PC-9 (cell line): ENCODE results near the gene CDC5L. TPM values are rescaled to one million over a fixed set of nuclear protein-coding genes. Genes with fewer than 3 reads are reported as not detected.

Source experiments
- BruUV-seq: library from RNA; stranded (reverse); fragments of 400-500 nt; replicated peaks from 2 replicates; lab custom pipeline; 2021; lab: Mats Ljungman, UMichigan
- CTCF ChIA-PET: fragments of 300-600 bp; sonication (Branson Sonifier 250); formaldehyde crosslinking; loops from one replicate; lab custom pipeline; 2022; ENCODE audit warnings: antibody characterized with exemption; lab: Charles Lee
- POLR2A ChIA-PET: fragments of 300-600 bp; sonication (Branson Sonifier 250); formaldehyde crosslinking; loops from one replicate; lab custom pipeline; 2022; ENCODE audit warnings: antibody characterized with exemption; ENCODE audit not compliant: unreplicated experiment; lab: Charles Lee
- DNase-seq, 2 experiments: peaks; one replicate each; pipeline versions ENCODE4 v3.0.0 to v3.0.0-alpha.2; 2015 to 2022; ENCODE audit warnings: mixed read lengths in 1 of 2
- H2AFZ ChIP-seq: fragments of 200-600 bp; sonication (generic); 2 replicates; pipeline ENCODE4 v1.8.1; 2017; ENCODE audit warnings: antibody characterized with exemption
- H3F3A ChIP-seq: fragments of 200-600 bp; sonication (generic); 2 replicates; pipeline ENCODE4 v1.8.1; 2017; ENCODE audit warnings: antibody characterized with exemption, mild to moderate bottlenecking, low read depth; ENCODE audit not compliant: insufficient read depth
- H3K27ac ChIP-seq: fragments of 200-600 bp; sonication (generic); 2 replicates; pipeline ENCODE4 v1.6.1; 2016; ENCODE audit warnings: mixed run types
- H3K27me3 ChIP-seq: fragments of 200-600 bp; sonication (generic); 2 replicates; pipeline ENCODE4 v1.6.1; 2016; ENCODE audit warnings: low read depth, mixed run types; ENCODE audit not compliant: insufficient read depth
- H3K36me3 ChIP-seq: fragments of 200-600 bp; sonication (generic); 2 replicates; pipeline ENCODE4 v1.6.1; 2016; ENCODE audit warnings: low read depth, mixed run types
- H3K4me1 ChIP-seq: fragments of 200-600 bp; sonication (generic); replicated peaks from 2 replicates; pipeline ENCODE4 v1.6.1; 2016; ENCODE audit warnings: mixed run types; ENCODE audit not compliant: insufficient read depth
- H3K4me2 ChIP-seq: fragments of 200-600 bp; sonication (generic); 2 replicates; pipeline ENCODE4 v1.6.1; 2017; ENCODE audit warnings: mixed run types
- H3K4me3 ChIP-seq: fragments of 200-600 bp; sonication (generic); 2 replicates; pipeline ENCODE4 v1.6.1; 2016; ENCODE audit warnings: mixed run types
- H3K79me2 ChIP-seq: fragments of 200-600 bp; sonication (generic); 2 replicates; pipeline ENCODE4 v1.6.1; 2017; ENCODE audit warnings: low read depth, mixed run types
- H3K9me2 ChIP-seq: fragments of 200-600 bp; sonication (generic); 2 replicates; pipeline ENCODE4 v1.8.1; 2017; ENCODE audit warnings: mild to moderate bottlenecking; ENCODE audit not compliant: insufficient read depth
- H3K9me3 ChIP-seq: fragments of 200-600 bp; sonication (generic); 2 replicates; pipeline ENCODE4 v1.8.1; 2016; ENCODE audit warnings: low read depth; ENCODE audit not compliant: insufficient read depth
- H4K20me1 ChIP-seq: fragments of 200-600 bp; sonication (generic); 2 replicates; pipeline ENCODE4 v1.8.1; 2017; ENCODE audit not compliant: insufficient read depth
- CTCF ChIP-seq: fragments of 200-600 bp; sonication (generic); conservative IDR thresholded peaks from 2 replicates; pipeline ENCODE4 v1.6.1; 2017; ENCODE audit warnings: mixed run types, antibody characterized with exemption, mild to moderate bottlenecking, moderate library complexity
- EZH2 ChIP-seq: fragments of 200-600 bp; sonication (generic); IDR thresholded peaks from 2 replicates; pipeline ENCODE4 v1.8.0; 2017; ENCODE audit warnings: antibody characterized with exemption, low read depth
- intact Hi-C: fragments of 100-400 bp; cut with micrococcal nuclease; formaldehyde crosslinking; loops from one replicate; pipeline ENCODE4 v1.10.0; 2022; ENCODE audit not compliant: unreplicated experiment
- total RNA-seq: library from RNA; stranded (reverse); gene quantifications from 2 replicates; pipeline ENCODE4 v1.2.3, GENCODE V29; 2021

Gene CDC5L
- total RNA-seq, 1 experiment from 2014 or later = 24.0 TPM

DNA sequence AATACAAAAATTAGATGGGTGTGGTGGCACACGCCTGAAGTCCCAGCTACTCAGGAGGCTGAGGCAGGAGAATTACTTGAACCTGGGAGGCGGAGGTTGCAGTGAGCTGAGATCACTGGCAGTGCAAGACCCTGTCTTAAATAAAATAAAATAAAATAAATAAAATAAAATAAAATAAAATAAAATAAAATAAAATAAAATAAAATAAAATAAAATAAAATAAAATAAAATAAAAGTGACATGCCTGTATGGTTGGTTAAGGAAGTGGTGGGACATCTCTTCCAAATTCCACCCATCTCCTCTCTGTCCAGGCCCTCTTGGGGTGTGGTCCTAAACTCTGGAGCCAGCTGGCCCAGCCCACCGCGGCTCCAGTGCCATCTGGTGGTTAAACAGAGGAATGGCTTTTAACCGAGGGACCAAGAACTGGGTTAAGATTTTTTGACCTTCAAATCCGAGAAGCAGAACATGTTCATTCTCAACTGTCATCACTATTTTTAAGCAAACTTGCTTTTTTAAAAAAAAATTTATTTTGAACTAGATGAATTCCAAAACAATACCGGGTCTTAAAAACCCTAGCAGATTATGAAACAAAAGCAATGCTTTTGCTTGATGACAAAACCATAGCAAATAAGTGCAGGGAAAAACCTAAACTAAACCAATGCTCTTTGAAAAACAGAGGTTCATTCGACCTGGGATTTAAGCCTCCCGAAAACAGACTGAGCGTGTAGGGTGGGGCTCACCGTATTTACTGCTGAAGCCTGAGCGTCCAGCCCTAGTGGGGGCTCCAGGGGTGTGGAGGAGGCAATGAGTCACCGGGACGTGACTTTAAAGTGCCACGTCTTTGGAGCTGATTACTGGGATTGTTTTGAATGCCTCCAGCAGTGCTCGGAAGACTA, 68.8 kb downstream of the CDC5L start:
- Histone ChIP-seq H3K4me2 (peak overlapping the region; percentile 77), H3K4me3 (peak overlapping the region; percentile 33; the same call in 1 of the 2 replicates), H3K4me1 (peaks cover 24% of the 10 kb centered on the region; the same call in 1 of the 2 replicates), H3K36me3 (no peaks in the 10 kb centered on the region), H3K27me3 (no peaks in the 10 kb centered on the region), H3K9me3 (no peaks in the 10 kb centered on the region), H2AFZ (peak overlapping the region; percentile 72; the same call in 1 of the 2 replicates), H3K27ac (no peak overlapping the region), H3K9me2 (no peaks in the 10 kb centered on the region), H3K79me2 (no peaks in the 10 kb centered on the region), H3F3A (peaks cover 23% of the 10 kb centered on the region), H4K20me1 (no peaks in the 10 kb centered on the region)
- POLR2A ChIA-PET = interaction anchor here (0.6 kb wide), 1 partner anchor 921 kb away, joined by 3 read pairs; the partner anchor contains the start of gene SUPT3H
- TF ChIP-seq CTCF (peak; percentile 90), EZH2 (no peak)
- DNase-seq = peak in 1 of 2 experiments; percentile 33
- intact Hi-C loops = loop anchor here (1.0 to 10.0 kb wide), 3 partner anchors 25 to 1552 kb away; partner anchors contain the start of gene NFKBIE
- BruUV-seq = no TSS peak
- CTCF ChIA-PET = interaction anchor here (0.6 to 1.7 kb wide), 4 partner anchors 19 to 174 kb away, joined by 4 to 6 read pairs (median 4); partner anchors contain the start of gene CDC5L

GRCh38 chr6:44456966-44457292, 69.4 kb downstream of the CDC5L start:
- H3K4me2 ChIP-seq = peak overlapping the region; percentile 77
- H3K9me3 ChIP-seq = no peaks in the 10 kb centered on the region
- H2AFZ ChIP-seq = peak overlapping the region; percentile 72; the same call in 1 of the 2 replicates
- ChIA-PET CTCF (interaction anchor here (0.6 to 1.7 kb wide), 3 partner anchors 19 to 69 kb away, joined by 4 to 6 read pairs (median 4); partner anchors contain the start of gene CDC5L), POLR2A (no interaction called here)
- H3F3A ChIP-seq = peaks cover 20% of the 10 kb centered on the region
- no peak for DNase-seq
- no peaks in the 10 kb centered on the region for H3K27me3 ChIP-seq
- no TSS peak for BruUV-seq
- no peaks in the 10 kb centered on the region for H3K9me2 ChIP-seq
- intact Hi-C loops = loop anchor here (1.0 to 10.0 kb wide), 3 partner anchors 26 to 1552 kb away; partner anchors contain the start of gene NFKBIE
- no peak overlapping the region for H3K27ac ChIP-seq
- no peaks in the 10 kb centered on the region for H4K20me1 ChIP-seq
- no peaks in the 10 kb centered on the region for H3K36me3 ChIP-seq
- peaks cover 19% of the 10 kb centered on the region; the same call in 1 of the 2 replicates for H3K4me1 ChIP-seq
- TF ChIP-seq CTCF = no peak
- no peak for TF ChIP-seq EZH2
- H3K79me2 ChIP-seq = no peaks in the 10 kb centered on the region
- peak overlapping the region; percentile 33; the same call in 1 of the 2 replicates for H3K4me3 ChIP-seq

DNA sequence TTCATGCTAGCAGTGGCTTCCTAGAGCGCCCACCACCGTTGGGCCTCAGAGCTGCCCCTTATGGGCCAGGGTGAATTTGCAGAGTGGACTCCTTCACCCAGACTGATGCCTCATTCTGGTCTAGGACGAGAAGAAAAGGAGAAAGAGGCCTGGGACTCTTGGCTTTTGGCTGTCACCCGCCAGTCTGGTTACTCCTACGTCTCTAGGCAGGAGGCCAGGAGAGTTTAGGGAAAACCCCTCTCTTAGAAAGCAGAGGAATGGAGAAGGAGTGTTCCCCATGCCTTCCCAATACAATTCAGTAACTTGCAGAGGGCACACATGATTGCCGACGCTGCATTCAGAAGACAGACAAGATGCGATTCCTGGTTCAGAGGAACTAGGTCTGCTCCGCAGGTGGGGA, 70.1 kb downstream of the CDC5L start:
- no peak overlapping the region for H3K4me2 ChIP-seq
- H3K4me3 ChIP-seq = no peak overlapping the region
- no TSS peak for BruUV-seq
- no peaks in the 10 kb centered on the region for H3K9me3 ChIP-seq
- no peaks in the 10 kb centered on the region for H3K36me3 ChIP-seq
- TF ChIP-seq EZH2 = no peak
- no peak for TF ChIP-seq CTCF
- H3K9me2 ChIP-seq = no peaks in the 10 kb centered on the region
- intact Hi-C loops = loop anchor here (5.0 to 10.0 kb wide), 2 partner anchors 190 to 1553 kb away; partner anchors contain the start of gene NFKBIE
- H3K79me2 ChIP-seq = no peaks in the 10 kb centered on the region
- peaks cover 12% of the 10 kb centered on the region; the same call in 1 of the 2 replicates for H3K4me1 ChIP-seq
- H3K27ac ChIP-seq = no peak overlapping the region
- ChIA-PET CTCF (interaction anchor here (1.6 kb wide), 1 partner anchor 70 kb away, joined by 4 read pairs; the partner anchor contains the start of gene CDC5L), POLR2A (no interaction called here)
- peaks cover 14% of the 10 kb centered on the region for H3F3A ChIP-seq
- H4K20me1 ChIP-seq = no peaks in the 10 kb centered on the region
- no peak for DNase-seq
- no peaks in the 10 kb centered on the region for H3K27me3 ChIP-seq
- H2AFZ ChIP-seq = no peak overlapping the region
